Esophagus muscularis mucosa (tissue), 3 donors: ENCODE measurements around the gene DDAH1.

Source experiments
- CTCF ChIP-seq, 3 experiments: fragments of 200-600 bp in 2 of 3; fragments of 450-650 bp in 1 of 3; sonication (generic) in 2 of 3; IDR thresholded peaks; one replicate each; pipeline ENCODE4 v1.5.1; 2017 to 2019; ENCODE audit warnings: antibody characterized with exemption in 3 of 3, mild to moderate bottlenecking in 2 of 3, moderate library complexity in 1 of 3
- POLR2AphosphoS5 ChIP-seq, 2 donors: sonication (generic); formaldehyde crosslinking; IDR thresholded peaks; one replicate each; pipeline ENCODE4 v1.6.1; 2017; ENCODE audit warnings: antibody characterized with exemption in 2 of 2

DNA sequence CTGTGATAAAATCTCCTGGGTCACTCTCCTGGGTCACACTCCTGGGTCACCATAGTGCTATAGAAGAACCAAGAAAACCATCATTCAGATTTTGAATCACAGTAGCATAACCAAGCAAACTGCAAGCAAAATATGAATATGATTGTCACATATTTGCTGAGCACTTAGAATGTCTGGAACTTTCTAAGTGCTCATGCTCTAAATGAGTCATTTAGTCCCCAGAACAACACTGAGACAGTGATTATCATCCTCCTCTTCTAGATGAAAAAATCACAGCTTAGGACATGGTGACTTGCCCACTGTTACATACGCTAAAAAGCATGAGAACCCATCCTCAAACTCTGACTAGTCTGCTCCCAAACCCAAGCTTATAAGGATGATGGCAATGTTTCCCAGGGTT lies 39.5 kb upstream of the DDAH1 start:
- TF ChIP-seq POLR2AphosphoS5 (IDR thresholded peaks at IDR 0.05) (no peak), CTCF (IDR thresholded peaks at IDR 0.05) (no peak)
